ENCODE measurements around the gene CDON. TPM values are rescaled to one million over a fixed set of nuclear protein-coding genes. Genes with fewer than 3 reads are reported as not detected.

CDON gene
- total RNA-seq, 2 donors from 2014 or later, result 9.8 to 26.9 TPM

DNA sequence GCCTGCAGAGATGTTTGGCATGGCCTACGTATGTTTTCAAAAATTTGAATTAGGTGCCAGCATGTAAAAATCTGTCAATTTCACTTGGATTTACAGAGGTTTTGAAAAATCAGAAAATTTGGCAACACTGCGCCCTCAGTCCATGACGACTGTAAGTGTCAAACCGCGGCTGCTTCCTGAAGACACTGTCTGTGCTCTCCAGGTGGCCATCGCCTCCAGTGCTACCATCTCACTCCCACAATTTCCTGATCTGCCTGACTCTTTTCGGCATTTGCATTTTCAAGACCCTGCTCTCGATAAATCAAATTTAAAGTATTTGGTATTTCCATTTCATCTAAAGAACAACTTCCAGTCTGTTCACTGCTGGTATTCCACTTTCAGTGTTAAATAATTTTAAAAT lies 82.2 kb downstream of the CDON start:
- Histone ChIP-seq H3K27me3 (replicated peaks; ENCODE audit: insufficient read depth) (no peaks in the 10 kb centered on the region), H3K36me3 (no peaks in the 10 kb centered on the region), H3K4me3 (no peak overlapping the region), H3K4me1 (replicated peaks) (no peaks in the 10 kb centered on the region), H3K9me3 (no peaks in the 10 kb centered on the region), H3K27ac (no peak overlapping the region)
- TF ChIP-seq POLR2A (IDR thresholded peaks at IDR 0.05) (no peak), POLR2AphosphoS5 (IDR thresholded peaks at IDR 0.05) (no peak)
- TF ChIP-seq, protein P1, sequence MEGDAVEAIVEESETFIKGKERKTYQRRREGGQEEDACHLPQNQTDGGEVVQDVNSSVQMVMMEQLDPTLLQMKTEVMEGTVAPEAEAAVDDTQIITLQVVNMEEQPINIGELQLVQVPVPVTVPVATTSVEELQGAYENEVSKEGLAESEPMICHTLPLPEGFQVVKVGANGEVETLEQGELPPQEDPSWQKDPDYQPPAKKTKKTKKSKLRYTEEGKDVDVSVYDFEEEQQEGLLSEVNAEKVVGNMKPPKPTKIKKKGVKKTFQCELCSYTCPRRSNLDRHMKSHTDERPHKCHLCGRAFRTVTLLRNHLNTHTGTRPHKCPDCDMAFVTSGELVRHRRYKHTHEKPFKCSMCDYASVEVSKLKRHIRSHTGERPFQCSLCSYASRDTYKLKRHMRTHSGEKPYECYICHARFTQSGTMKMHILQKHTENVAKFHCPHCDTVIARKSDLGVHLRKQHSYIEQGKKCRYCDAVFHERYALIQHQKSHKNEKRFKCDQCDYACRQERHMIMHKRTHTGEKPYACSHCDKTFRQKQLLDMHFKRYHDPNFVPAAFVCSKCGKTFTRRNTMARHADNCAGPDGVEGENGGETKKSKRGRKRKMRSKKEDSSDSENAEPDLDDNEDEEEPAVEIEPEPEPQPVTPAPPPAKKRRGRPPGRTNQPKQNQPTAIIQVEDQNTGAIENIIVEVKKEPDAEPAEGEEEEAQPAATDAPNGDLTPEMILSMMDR (IDR thresholded peaks at IDR 0.05), result no peak
- intact Hi-C loops (cut with DNase I), result no loop called here
- 91% methylated on average over 8 of the region's 8 CpGs for WGBS
- DNase-seq (ENCODE audit: low spot score), result no peak

DNA sequence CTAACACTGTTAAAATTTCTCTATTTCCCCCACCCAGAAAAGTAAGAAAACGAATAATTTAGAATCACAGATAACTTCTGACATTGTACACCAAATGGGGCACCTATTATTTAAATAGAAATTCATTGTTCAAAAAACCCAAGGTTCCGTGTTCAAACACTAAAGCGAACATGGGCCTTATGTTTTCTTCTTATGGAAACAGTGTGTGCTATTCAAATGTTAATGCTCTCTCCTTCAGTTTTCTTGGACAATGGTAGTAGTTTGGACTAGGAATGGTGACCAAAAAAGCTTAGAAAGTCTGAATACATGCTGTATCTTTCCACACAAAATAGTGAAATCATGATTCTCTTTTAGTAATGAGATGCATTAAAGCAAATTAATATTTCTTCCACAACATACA lies 83.2 kb downstream of the CDON start:
- Histone ChIP-seq H3K36me3 (no peaks in the 10 kb centered on the region), H3K27ac (no peak overlapping the region), H3K4me3 (no peak overlapping the region), H3K4me1 (replicated peaks) (no peaks in the 10 kb centered on the region), H3K27me3 (replicated peaks; ENCODE audit: insufficient read depth) (no peaks in the 10 kb centered on the region), H3K9me3 (no peaks in the 10 kb centered on the region)
- TF ChIP-seq POLR2AphosphoS5 (IDR thresholded peaks at IDR 0.05), result no peak
- TF ChIP-seq, protein P1 (IDR thresholded peaks at IDR 0.05), result no peak
- no peak for TF ChIP-seq POLR2A (IDR thresholded peaks at IDR 0.05)
- intact Hi-C loops (cut with DNase I), result no loop called here
- 93% methylated on average over 3 of the region's 3 CpGs for WGBS
- no peak for DNase-seq (ENCODE audit: low spot score)

DNA sequence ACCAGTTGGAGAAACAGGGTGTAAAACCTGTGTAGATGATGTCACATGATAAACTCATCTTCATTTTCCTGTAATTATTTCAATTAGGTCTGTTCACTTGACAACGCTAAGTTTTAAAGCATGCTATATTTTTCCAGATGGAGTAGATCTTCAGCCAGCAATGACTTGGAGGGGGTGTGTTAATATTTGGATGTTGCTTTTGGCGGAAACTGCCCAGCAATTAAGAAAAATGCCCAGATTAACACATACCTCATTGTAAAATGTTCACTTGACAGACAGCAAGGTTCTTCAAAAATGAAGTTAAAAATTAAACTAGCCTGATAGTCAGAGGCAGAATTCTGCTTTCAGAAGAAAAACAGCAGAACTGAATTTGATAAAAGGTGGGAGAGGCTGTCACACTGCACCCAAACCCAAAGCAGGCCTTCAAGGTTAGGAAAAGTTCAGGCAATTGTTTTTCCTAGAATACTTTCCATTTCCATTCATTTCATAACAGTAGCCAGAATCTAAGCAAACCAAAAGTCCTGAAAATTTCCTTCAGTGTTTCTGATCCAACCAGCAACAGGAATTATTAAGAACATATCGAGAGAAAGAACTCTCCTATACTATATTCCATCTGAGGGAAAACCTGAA lies 83.8 kb downstream of the CDON start:
- H3K9me3 ChIP-seq, result no peaks in the 10 kb centered on the region
- H3K4me3 ChIP-seq, result no peak overlapping the region
- intact Hi-C loops (cut with DNase I), result no loop called here
- H3K27ac ChIP-seq, result no peak overlapping the region
- DNase-seq (ENCODE audit: low spot score), result no peak
- H3K27me3 ChIP-seq (replicated peaks; ENCODE audit: insufficient read depth), result no peaks in the 10 kb centered on the region
- H3K36me3 ChIP-seq, result no peaks in the 10 kb centered on the region
- TF ChIP-seq, protein P1 (IDR thresholded peaks at IDR 0.05), result no peak
- no peak for TF ChIP-seq POLR2A (IDR thresholded peaks at IDR 0.05)
- no peak for TF ChIP-seq POLR2AphosphoS5 (IDR thresholded peaks at IDR 0.05)
- WGBS, result 85% methylated on average over 3 of the region's 3 CpGs
- H3K4me1 ChIP-seq (replicated peaks), result no peaks in the 10 kb centered on the region

DNA sequence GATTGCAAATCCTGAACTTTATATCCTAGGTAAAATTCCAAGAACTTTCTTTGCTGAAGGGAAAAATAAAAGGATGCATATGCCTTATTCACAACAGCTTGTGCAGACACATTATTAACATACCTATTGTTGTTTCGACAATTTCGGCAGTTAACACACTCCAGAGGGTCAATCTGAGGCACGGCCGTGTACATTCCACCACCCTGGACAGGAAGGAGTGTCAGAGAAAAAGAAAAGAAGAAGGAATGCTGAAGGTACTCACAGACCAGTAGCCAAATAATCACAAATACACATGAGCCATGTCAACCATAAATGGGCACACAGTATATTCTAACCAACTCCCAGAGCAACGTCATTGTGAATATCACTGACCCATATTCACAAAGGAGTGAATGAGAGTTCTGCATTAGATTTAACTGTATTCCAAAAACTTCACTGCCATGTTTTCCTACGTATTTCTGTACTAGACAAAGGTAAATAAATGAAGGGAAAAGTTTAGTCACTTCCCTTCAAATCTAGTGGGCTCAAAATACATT lies 84.4 kb downstream of the CDON start:
- Histone ChIP-seq H3K36me3 (no peaks in the 10 kb centered on the region), H3K4me3 (no peak overlapping the region), H3K9me3 (no peaks in the 10 kb centered on the region), H3K4me1 (replicated peaks) (no peaks in the 10 kb centered on the region), H3K27ac (no peak overlapping the region), H3K27me3 (replicated peaks; ENCODE audit: insufficient read depth) (no peaks in the 10 kb centered on the region)
- DNase-seq (ENCODE audit: low spot score), result no peak
- TF ChIP-seq, protein P1 (IDR thresholded peaks at IDR 0.05), result no peak
- TF ChIP-seq POLR2AphosphoS5 (IDR thresholded peaks at IDR 0.05) (no peak), POLR2A (IDR thresholded peaks at IDR 0.05) (no peak)
- intact Hi-C loops (cut with DNase I), result no loop called here
- WGBS, result 87% methylated on average over 6 of the region's 6 CpGs

DNA sequence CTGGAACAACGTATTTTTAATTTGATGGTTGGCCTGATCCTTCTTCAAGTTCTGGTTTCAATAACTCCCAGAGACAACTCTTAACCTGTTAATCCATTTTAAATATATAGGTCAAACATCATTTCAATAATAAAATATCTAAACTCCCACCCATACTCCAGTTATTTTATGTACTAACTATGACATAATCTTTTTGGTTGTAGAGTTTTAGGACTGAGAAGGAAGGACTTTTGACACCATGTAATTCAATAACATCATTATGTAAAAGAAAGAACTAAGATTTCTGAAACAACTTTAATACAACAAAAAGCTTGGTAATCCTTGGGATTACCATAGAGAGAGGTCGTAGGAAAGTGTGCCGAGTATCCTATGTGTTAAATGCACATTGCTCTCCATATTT lies 85.3 kb downstream of the CDON start:
- Histone ChIP-seq H3K27ac (no peak overlapping the region), H3K36me3 (no peaks in the 10 kb centered on the region), H3K4me3 (no peak overlapping the region), H3K9me3 (no peaks in the 10 kb centered on the region), H3K27me3 (replicated peaks; ENCODE audit: insufficient read depth) (no peaks in the 10 kb centered on the region), H3K4me1 (replicated peaks) (no peaks in the 10 kb centered on the region)
- WGBS, result 86% methylated on average over 3 of the region's 3 CpGs
- intact Hi-C loops (cut with DNase I), result no loop called here
- no peak for DNase-seq (ENCODE audit: low spot score)
- TF ChIP-seq POLR2A (IDR thresholded peaks at IDR 0.05), result no peak
- TF ChIP-seq, protein P1 (IDR thresholded peaks at IDR 0.05), result no peak
- no peak for TF ChIP-seq POLR2AphosphoS5 (IDR thresholded peaks at IDR 0.05)
